Fibroblast of lung (primary cell): ENCODE results near the gene ACER3.

Experiments
- CTCF ChIP-seq, 2 donors: IDR thresholded peaks in 1 of 2; conservative IDR thresholded peaks in 1 of 2; 1 replicate in 1 of 2; 2 replicates in 1 of 2; pipeline ENCODE4 v1.5.1; 2011 to 2012; ENCODE audit warnings: low read length in 2 of 2, control low read depth in 1 of 2, inconsistent platforms in 1 of 2, low read depth in 1 of 2, mild to moderate bottlenecking in 1 of 2
- EZH2 ChIP-seq: IDR thresholded peaks from 2 replicates; pipeline ENCODE4 v1.5.1; 2012; ENCODE audit warnings: low read length, control low read depth, mild to moderate bottlenecking; ENCODE audit errors: missing control alignments

GRCh38 chr11:76995081-76995576 lies 134.4 kb downstream of the ACER3 start:
- TF ChIP-seq CTCF (conservative IDR thresholded peaks at IDR 0.05 in 1 of 2, IDR thresholded peaks at IDR 0.05 in 1 of 2; ENCODE audit: low read depth in 1 of 2, low read length in 2 of 2) (no peak), EZH2 (no peak)
